GM23338 (cell line): ENCODE data around the gene PEX13. TPM values are rescaled to one million over a fixed set of nuclear protein-coding genes. Genes with fewer than 3 reads are reported as not detected.
"Not testable (repeated sequence)": the region's sequence is repeated elsewhere in the genome, so short reads cannot be mapped to it uniquely, and the experiment has no call there.

Source experiments
- ATAC-seq: fragments of 200-7000 bp; cut with Tn5 transposase; 3 replicates; pipeline ENCODE4 v1.9.1; 2020
- DNase-seq: peaks from one replicate; pipeline ENCODE4 v3.0.0-alpha.2; 2015; ENCODE audit warnings: low spot score
- H2AFZ ChIP-seq: fragments of 200-600 bp; sonication (generic); 2 replicates; pipeline ENCODE4 v1.8.0; 2016; ENCODE audit warnings: antibody characterized with exemption, mild to moderate bottlenecking, moderate library complexity
- H3F3A ChIP-seq: fragments of 200-600 bp; sonication (generic); replicated peaks from 2 replicates; pipeline ENCODE4 v1.8.0; 2017; ENCODE audit warnings: antibody characterized with exemption, mixed run types, low read depth
- H3K27ac ChIP-seq: fragments of 200-600 bp; sonication (generic); 2 replicates; pipeline ENCODE4 v1.6.1; 2016; ENCODE audit warnings: low read depth
- H3K27me3 ChIP-seq: fragments of 200-600 bp; sonication (generic); 2 replicates; pipeline ENCODE4 v1.8.0; 2016; ENCODE audit warnings: mild to moderate bottlenecking, mixed run types, moderate library complexity; ENCODE audit not compliant: insufficient read depth
- H3K36me3 ChIP-seq: fragments of 200-600 bp; sonication (generic); 2 replicates; pipeline ENCODE4 v1.8.0; 2016; ENCODE audit warnings: mild to moderate bottlenecking; ENCODE audit not compliant: insufficient read depth
- H3K4me1 ChIP-seq: fragments of 200-600 bp; sonication (generic); 2 replicates; pipeline ENCODE4 v1.8.0; 2016; ENCODE audit warnings: mild to moderate bottlenecking, moderate library complexity; ENCODE audit not compliant: insufficient read depth
- H3K4me2 ChIP-seq: fragments of 200-600 bp; sonication (generic); 2 replicates; pipeline ENCODE4 v1.7.1; 2017; ENCODE audit warnings: mixed run types
- H3K4me3 ChIP-seq: fragments of 200-600 bp; sonication (generic); 2 replicates; pipeline ENCODE4 v1.6.1; 2016; ENCODE audit warnings: mixed run types
- H3K79me2 ChIP-seq: fragments of 200-600 bp; sonication (generic); replicated peaks from 2 replicates; pipeline ENCODE4 v1.8.0; 2017; ENCODE audit warnings: mild to moderate bottlenecking; ENCODE audit not compliant: insufficient read depth
- H3K9me2 ChIP-seq: fragments of 200-600 bp; sonication (generic); 2 replicates; pipeline ENCODE4 v1.8.0; 2017; ENCODE audit not compliant: insufficient read depth
- H4K20me1 ChIP-seq: fragments of 200-600 bp; sonication (generic); replicated peaks from 2 replicates; pipeline ENCODE4 v1.8.0; 2017; ENCODE audit warnings: mild to moderate bottlenecking; ENCODE audit not compliant: insufficient read depth
- H3K27ac Mint-ChIP-seq: 2 replicates; pipeline ENCODE4 v1.8.0; 2020; ENCODE audit warnings: inconsistent platforms, mild to moderate bottlenecking, moderate library complexity, mixed read lengths
- H3K27me3 Mint-ChIP-seq: 3 replicates; pipeline ENCODE4 v1.8.0; 2022; ENCODE audit warnings: low read depth, mild to moderate bottlenecking, moderate library complexity, mixed read lengths, inconsistent platforms; ENCODE audit not compliant: insufficient read depth, poor library complexity
- H3K36me3 Mint-ChIP-seq: 3 replicates; pipeline ENCODE4 v1.8.0; 2021; ENCODE audit warnings: low read depth, mild to moderate bottlenecking, inconsistent platforms, moderate library complexity, mixed read lengths
- H3K4me1 Mint-ChIP-seq: 3 replicates; pipeline ENCODE4 v1.8.0; 2020; ENCODE audit warnings: mild to moderate bottlenecking, inconsistent platforms, mixed read lengths
- H3K4me3 Mint-ChIP-seq: 3 replicates; pipeline ENCODE4 v1.8.0; 2021; ENCODE audit warnings: moderate library complexity, mild to moderate bottlenecking, inconsistent platforms, mixed read lengths
- H3K9me3 Mint-ChIP-seq: 3 replicates; pipeline ENCODE4 v1.8.0; 2020; ENCODE audit warnings: moderate library complexity, mild to moderate bottlenecking, inconsistent platforms, mixed read lengths
- CREB1 ChIP-seq: fragments of 250-450 bp; sonication (Bioruptor Pico); IDR thresholded peaks from 2 replicates; pipeline ENCODE4 v1.5.0; 2020; ENCODE audit warnings: low read depth, mild to moderate bottlenecking, moderate library complexity
- CTCF ChIP-seq, 2 experiments: fragments of 200-600 bp in 1 of 2; sonication (generic) in 1 of 2; conservative IDR thresholded peaks; 2 replicates each; pipeline versions ENCODE4 v1.5.1 to v1.6.1; 2016 to 2017; ENCODE audit warnings: antibody characterized with exemption in 2 of 2, low read depth in 2 of 2, mild to moderate bottlenecking in 2 of 2, moderate library complexity in 1 of 2
- ETS1 ChIP-seq: IDR thresholded peaks from 2 replicates; pipeline ENCODE4 v1.6.1; 2016; ENCODE audit warnings: antibody characterized with exemption
- EZH2 ChIP-seq: fragments of 200-600 bp; sonication (generic); IDR thresholded peaks from one replicate; pipeline ENCODE4 v1.8.0; 2017; ENCODE audit warnings: antibody characterized with exemption, mild to moderate bottlenecking, low read depth; ENCODE audit not compliant: unreplicated experiment
- EZH2phosphoT487 ChIP-seq: fragments of 200-600 bp; sonication (generic); IDR thresholded peaks from one replicate; pipeline ENCODE4 v1.8.1; 2018; ENCODE audit warnings: antibody characterized with exemption; ENCODE audit not compliant: unreplicated experiment
- JUNB ChIP-seq: IDR thresholded peaks from one replicate; pipeline ENCODE4 v1.6.1; 2016; ENCODE audit warnings: antibody characterized with exemption; ENCODE audit not compliant: unreplicated experiment
- NANOG ChIP-seq: IDR thresholded peaks from 2 replicates; pipeline ENCODE4 v1.6.1; 2016; ENCODE audit warnings: antibody characterized with exemption, borderline replicate concordance
- POLR2AphosphoS5 ChIP-seq: IDR thresholded peaks from 2 replicates; pipeline ENCODE4 v1.6.1; 2016; ENCODE audit warnings: antibody characterized with exemption, low read depth
- REST ChIP-seq: IDR thresholded peaks from one replicate; pipeline ENCODE4 v1.6.1; 2018; ENCODE audit warnings: antibody characterized with exemption; ENCODE audit not compliant: unreplicated experiment
- STAT1 ChIP-seq: IDR thresholded peaks from one replicate; pipeline ENCODE4 v1.6.1; 2016; ENCODE audit warnings: antibody characterized with exemption; ENCODE audit not compliant: unreplicated experiment
- ZNF114 ChIP-seq: fragments of 250-450 bp; sonication (Bioruptor Pico); IDR thresholded peaks from 2 replicates; pipeline ENCODE4 v1.5.0; 2020; ENCODE audit warnings: mild to moderate bottlenecking, moderate library complexity
- ZNF331 ChIP-seq: fragments of 250-450 bp; sonication (Bioruptor Pico); IDR thresholded peaks from 2 replicates; pipeline ENCODE4 v1.5.0; 2020; ENCODE audit warnings: low read depth, mild to moderate bottlenecking, moderate library complexity
- polyA plus RNA-seq: library from polyadenylated mRNA; unstranded; fragments of >200 nt; fragmentation: Nextera tagmentation; extraction: Ambion mirVana; gene quantifications from 2 replicates; pipeline ENCODE4 v1.2.1, GENCODE V29; 2016
- total RNA-seq: library from RNA; depleted of rRNA; stranded (reverse); fragments of >200 nt; shearing (Covaris generic); gene quantifications from 2 replicates; pipeline ENCODE4 v1.2.3, GENCODE V29; 2014

PEX13 gene
- total and polyA plus RNA-seq, 2 experiments from 2014 or later, result 15.8 to 29.2 TPM

- not testable (repeated sequence) for H4K20me1 ChIP-seq, ATAC-seq, H3K4me3 Mint-ChIP-seq, H3K4me1 Mint-ChIP-seq, H3K4me2 ChIP-seq, H2AFZ ChIP-seq, H3K27ac Mint-ChIP-seq, H3K9me2 ChIP-seq, H3K27me3 ChIP-seq, DNase-seq, H3F3A ChIP-seq, H3K27ac ChIP-seq, H3K4me3 ChIP-seq, H3K4me1 ChIP-seq, H3K79me2 ChIP-seq, H3K27me3 Mint-ChIP-seq
- Mint-ChIP-seq H3K9me3 (peaks cover 58% of the 10 kb centered on the region), H3K36me3 (peaks cover 79% of the 10 kb centered on the region)
- peaks cover 12% of the 10 kb centered on the region for H3K36me3 ChIP-seq
Measured at GRCh38 chr2:61034592-61034991, 17.1 kb downstream of the PEX13 start.

- not testable (repeated sequence) for H3K4me3 Mint-ChIP-seq, H3K27me3 Mint-ChIP-seq, H2AFZ ChIP-seq, H4K20me1 ChIP-seq, H3K4me3 ChIP-seq, H3K9me2 ChIP-seq, H3K36me3 ChIP-seq, ATAC-seq, H3K27ac Mint-ChIP-seq, H3K27me3 ChIP-seq, H3K79me2 ChIP-seq, H3K27ac ChIP-seq, H3F3A ChIP-seq, H3K4me2 ChIP-seq, H3K4me1 Mint-ChIP-seq, DNase-seq, H3K4me1 ChIP-seq
- Mint-ChIP-seq H3K36me3 (peaks cover 72% of the 10 kb centered on the region), H3K9me3 (peaks cover 60% of the 10 kb centered on the region)
Measured at GRCh38 chr2:61036643-61037042, 19.1 kb downstream of the PEX13 start.

- no peak for TF ChIP-seq NANOG
- no peak for TF ChIP-seq EZH2
- no peak for TF ChIP-seq ETS1
- TF ChIP-seq CTCF (conservative IDR thresholded peaks at IDR 0.05; ENCODE audit: low read depth in 2 of 2), result no peak
- no peak for TF ChIP-seq EZH2phosphoT487
- TF ChIP-seq ZNF114 (CRISPR knock-in tag), result no peak
- no peak for TF ChIP-seq REST
- TF ChIP-seq JUNB, result no peak
- no peak for TF ChIP-seq POLR2AphosphoS5
- no peak for TF ChIP-seq CREB1 (CRISPR knock-in tag)
- TF ChIP-seq STAT1, result no peak
- no peak for TF ChIP-seq ZNF331
- ATAC-seq (no peak), DNase-seq (no peak)
- no peaks in the 10 kb centered on the region for H3K4me1 Mint-ChIP-seq
- H3K4me3 ChIP-seq, result no peak overlapping the region
- no peaks in the 10 kb centered on the region for H3K4me1 ChIP-seq
- no peak overlapping the region for H2AFZ ChIP-seq
- no peaks in the 10 kb centered on the region for H4K20me1 ChIP-seq
- H3K9me2 ChIP-seq, result no peaks in the 10 kb centered on the region
- H3K4me3 Mint-ChIP-seq, result no peak overlapping the region
- peaks cover 2% of the 10 kb centered on the region for H3K27me3 Mint-ChIP-seq
- no peak overlapping the region for H3K27ac ChIP-seq
- no peaks in the 10 kb centered on the region; the same call in 1 of the 2 replicates for H3K79me2 ChIP-seq
- H3F3A ChIP-seq, result no peaks in the 10 kb centered on the region
- peaks cover 13% of the 10 kb centered on the region for H3K36me3 Mint-ChIP-seq
- no peaks in the 10 kb centered on the region for H3K27me3 ChIP-seq
- no peaks in the 10 kb centered on the region for H3K36me3 ChIP-seq
- no peak overlapping the region for H3K27ac Mint-ChIP-seq
- H3K4me2 ChIP-seq, result no peak overlapping the region
- H3K9me3 Mint-ChIP-seq, result peaks cover 20% of the 10 kb centered on the region
Measured at GRCh38 chr2:61042807-61043206, 25.3 kb downstream of the PEX13 start.
